Measurements from ENCODE around the gene CNOT8. TPM values are rescaled to one million over a fixed set of nuclear protein-coding genes. Genes with fewer than 3 reads are reported as not detected.
"Not testable (repeated sequence)": the region's sequence is repeated elsewhere in the genome, so short reads cannot be mapped to it uniquely, and the experiment has no call there.

Gene CNOT8
- total RNA-seq, 1 experiment from 2014 or later, result 45.9 TPM

DNA sequence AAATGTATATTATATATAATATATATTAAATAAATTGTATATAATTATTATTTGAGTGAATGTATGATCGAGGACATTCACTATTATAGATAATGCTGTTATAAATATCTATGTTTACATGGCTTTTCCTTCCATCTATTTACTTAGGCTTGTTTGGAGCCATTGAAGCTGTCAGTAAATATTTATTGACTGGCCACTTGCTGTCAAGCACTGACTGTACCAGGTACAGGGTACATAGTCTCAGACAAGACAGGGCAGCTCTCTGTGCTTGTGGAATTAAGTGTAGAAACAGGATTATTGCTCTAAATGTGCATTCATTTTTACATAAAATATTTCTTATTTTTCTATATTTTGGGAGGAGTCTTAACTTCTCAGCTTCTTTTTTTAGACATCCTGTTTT lies 24.4 kb upstream of the CNOT8 start:
- Histone ChIP-seq H3K36me3 (ENCODE audit: control insufficient read depth, insufficient read depth, low read length) (peaks cover 3% of the 10 kb centered on the region), H3K9me3 (ENCODE audit: control insufficient read depth, insufficient read depth, low read depth, low read length) (no peaks in the 10 kb centered on the region), H3K27me3 (ENCODE audit: control insufficient read depth, insufficient read depth, low read length) (no peaks in the 10 kb centered on the region), H3K4me3 (ENCODE audit: low read depth in 2 of 2, low read length in 2 of 2) (no peak overlapping the region), H3K27ac (ENCODE audit: low read length) (no peak overlapping the region), H3K4me1 (ENCODE audit: control insufficient read depth, insufficient read depth, low read length) (peaks cover 6% of the 10 kb centered on the region; the same call in 1 of the 2 replicates)
- ChIA-PET POLR2A (no interaction called here), CTCF (no interaction called here)
- ATAC-seq (no peak), DNase-seq (ENCODE audit: low read depth, low spot score) (no peak)
- no TSS peak for BruUV-seq (replicated peaks)
- TF ChIP-seq POLR2AphosphoS5 (IDR thresholded peaks at IDR 0.05; ENCODE audit: low read depth, low read length) (no peak), TCF7L2 (IDR thresholded peaks at IDR 0.05; ENCODE audit: low read depth, low read length) (no peak), SIN3A (IDR thresholded peaks at IDR 0.05; ENCODE audit: borderline replicate concordance, insufficient read depth, low read depth, low read length) (no peak)
- TF ChIP-seq, protein P1, sequence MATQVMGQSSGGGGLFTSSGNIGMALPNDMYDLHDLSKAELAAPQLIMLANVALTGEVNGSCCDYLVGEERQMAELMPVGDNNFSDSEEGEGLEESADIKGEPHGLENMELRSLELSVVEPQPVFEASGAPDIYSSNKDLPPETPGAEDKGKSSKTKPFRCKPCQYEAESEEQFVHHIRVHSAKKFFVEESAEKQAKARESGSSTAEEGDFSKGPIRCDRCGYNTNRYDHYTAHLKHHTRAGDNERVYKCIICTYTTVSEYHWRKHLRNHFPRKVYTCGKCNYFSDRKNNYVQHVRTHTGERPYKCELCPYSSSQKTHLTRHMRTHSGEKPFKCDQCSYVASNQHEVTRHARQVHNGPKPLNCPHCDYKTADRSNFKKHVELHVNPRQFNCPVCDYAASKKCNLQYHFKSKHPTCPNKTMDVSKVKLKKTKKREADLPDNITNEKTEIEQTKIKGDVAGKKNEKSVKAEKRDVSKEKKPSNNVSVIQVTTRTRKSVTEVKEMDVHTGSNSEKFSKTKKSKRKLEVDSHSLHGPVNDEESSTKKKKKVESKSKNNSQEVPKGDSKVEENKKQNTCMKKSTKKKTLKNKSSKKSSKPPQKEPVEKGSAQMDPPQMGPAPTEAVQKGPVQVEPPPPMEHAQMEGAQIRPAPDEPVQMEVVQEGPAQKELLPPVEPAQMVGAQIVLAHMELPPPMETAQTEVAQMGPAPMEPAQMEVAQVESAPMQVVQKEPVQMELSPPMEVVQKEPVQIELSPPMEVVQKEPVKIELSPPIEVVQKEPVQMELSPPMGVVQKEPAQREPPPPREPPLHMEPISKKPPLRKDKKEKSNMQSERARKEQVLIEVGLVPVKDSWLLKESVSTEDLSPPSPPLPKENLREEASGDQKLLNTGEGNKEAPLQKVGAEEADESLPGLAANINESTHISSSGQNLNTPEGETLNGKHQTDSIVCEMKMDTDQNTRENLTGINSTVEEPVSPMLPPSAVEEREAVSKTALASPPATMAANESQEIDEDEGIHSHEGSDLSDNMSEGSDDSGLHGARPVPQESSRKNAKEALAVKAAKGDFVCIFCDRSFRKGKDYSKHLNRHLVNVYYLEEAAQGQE (IDR thresholded peaks at IDR 0.05; ENCODE audit: insufficient read depth in 1 of 2, low read depth in 2 of 2, low read length in 1 of 2), result no peak
- TF ChIP-seq, protein P2, sequence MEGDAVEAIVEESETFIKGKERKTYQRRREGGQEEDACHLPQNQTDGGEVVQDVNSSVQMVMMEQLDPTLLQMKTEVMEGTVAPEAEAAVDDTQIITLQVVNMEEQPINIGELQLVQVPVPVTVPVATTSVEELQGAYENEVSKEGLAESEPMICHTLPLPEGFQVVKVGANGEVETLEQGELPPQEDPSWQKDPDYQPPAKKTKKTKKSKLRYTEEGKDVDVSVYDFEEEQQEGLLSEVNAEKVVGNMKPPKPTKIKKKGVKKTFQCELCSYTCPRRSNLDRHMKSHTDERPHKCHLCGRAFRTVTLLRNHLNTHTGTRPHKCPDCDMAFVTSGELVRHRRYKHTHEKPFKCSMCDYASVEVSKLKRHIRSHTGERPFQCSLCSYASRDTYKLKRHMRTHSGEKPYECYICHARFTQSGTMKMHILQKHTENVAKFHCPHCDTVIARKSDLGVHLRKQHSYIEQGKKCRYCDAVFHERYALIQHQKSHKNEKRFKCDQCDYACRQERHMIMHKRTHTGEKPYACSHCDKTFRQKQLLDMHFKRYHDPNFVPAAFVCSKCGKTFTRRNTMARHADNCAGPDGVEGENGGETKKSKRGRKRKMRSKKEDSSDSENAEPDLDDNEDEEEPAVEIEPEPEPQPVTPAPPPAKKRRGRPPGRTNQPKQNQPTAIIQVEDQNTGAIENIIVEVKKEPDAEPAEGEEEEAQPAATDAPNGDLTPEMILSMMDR (IDR thresholded peaks at IDR 0.05), result no peak
- intact Hi-C loops (cut with micrococcal nuclease; ENCODE audit: unreplicated experiment) (no loop called here), in situ Hi-C loops (cut with HindIII; ENCODE audit: low pct_unique_long_range_greater_than_20kb, low sequenced_read_pairs) (no loop called here)

DNA sequence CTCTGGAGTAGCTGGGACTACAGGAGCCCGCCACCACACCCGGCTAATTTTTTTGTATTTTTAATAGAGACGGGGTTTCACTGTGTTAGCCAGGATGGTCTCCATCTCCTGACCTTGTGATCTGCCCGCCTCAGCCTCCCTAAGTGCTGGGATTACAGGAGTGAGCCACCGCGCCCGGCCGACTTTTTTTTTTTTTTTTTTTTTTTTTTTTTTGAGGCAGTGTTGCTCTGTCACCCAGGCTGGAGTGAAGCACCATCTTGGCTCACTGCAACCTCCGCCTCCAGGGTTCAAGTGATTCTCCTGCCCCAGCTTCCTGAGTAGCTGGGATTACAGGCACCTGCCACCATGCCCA lies 22.8 kb upstream of the CNOT8 start:
- H3K4me1 ChIP-seq (ENCODE audit: control insufficient read depth, insufficient read depth, low read length); CTCF ChIA-PET; H3K36me3 ChIP-seq (ENCODE audit: control insufficient read depth, insufficient read depth, low read length); POLR2A ChIA-PET; BruUV-seq (replicated peaks); ATAC-seq; H3K4me3 ChIP-seq (ENCODE audit: low read depth in 2 of 2, low read length in 2 of 2); H3K9me3 ChIP-seq (ENCODE audit: control insufficient read depth, insufficient read depth, low read depth, low read length); in situ Hi-C loops (cut with HindIII; ENCODE audit: low pct_unique_long_range_greater_than_20kb, low sequenced_read_pairs); H3K27me3 ChIP-seq (ENCODE audit: control insufficient read depth, insufficient read depth, low read length); DNase-seq (ENCODE audit: low read depth, low spot score); H3K27ac ChIP-seq (ENCODE audit: low read length); intact Hi-C loops (cut with micrococcal nuclease; ENCODE audit: unreplicated experiment): not testable (repeated sequence)

DNA sequence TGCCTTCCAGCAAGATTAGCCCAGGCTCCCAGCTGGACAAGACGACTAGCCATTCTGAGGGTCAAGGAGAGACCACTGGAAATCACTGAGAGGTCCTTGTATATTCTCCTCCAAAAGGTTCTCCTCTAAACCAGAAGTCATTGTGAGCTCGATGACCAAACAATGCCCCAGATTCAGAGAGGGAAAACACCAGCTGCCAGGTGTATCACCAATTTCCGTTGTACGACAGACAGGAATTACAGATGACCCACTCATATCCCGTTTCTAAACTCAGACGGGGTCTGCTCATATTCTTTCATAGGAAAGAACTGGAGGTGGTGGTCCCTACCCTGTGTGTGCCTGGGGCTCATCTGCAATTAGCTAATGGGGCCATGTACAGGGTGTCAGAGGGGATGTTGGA lies 22.2 kb upstream of the CNOT8 start:
- in situ Hi-C loops (cut with HindIII; ENCODE audit: low pct_unique_long_range_greater_than_20kb, low sequenced_read_pairs), result no loop called here
- ChIA-PET POLR2A (no interaction called here), CTCF (no interaction called here)

More for the DNA sequence above, 22.2 kb upstream of the CNOT8 start:
- no peak for TF ChIP-seq TCF7L2 (IDR thresholded peaks at IDR 0.05; ENCODE audit: low read depth, low read length)
- TF ChIP-seq, protein P1 (IDR thresholded peaks at IDR 0.05; ENCODE audit: insufficient read depth in 1 of 2, low read depth in 2 of 2, low read length in 1 of 2), result no peak
- TF ChIP-seq SIN3A (IDR thresholded peaks at IDR 0.05; ENCODE audit: borderline replicate concordance, insufficient read depth, low read depth, low read length), result no peak
- no peak for TF ChIP-seq POLR2AphosphoS5 (IDR thresholded peaks at IDR 0.05; ENCODE audit: low read depth, low read length)
- TF ChIP-seq, protein P2 (IDR thresholded peaks at IDR 0.05), result no peak
- no peak for DNase-seq (ENCODE audit: low read depth, low spot score)
- Histone ChIP-seq H3K27me3 (ENCODE audit: control insufficient read depth, insufficient read depth, low read length) (no peaks in the 10 kb centered on the region), H3K36me3 (ENCODE audit: control insufficient read depth, insufficient read depth, low read length) (peaks cover 3% of the 10 kb centered on the region), H3K9me3 (ENCODE audit: control insufficient read depth, insufficient read depth, low read depth, low read length) (no peaks in the 10 kb centered on the region), H3K27ac (ENCODE audit: low read length) (no peak overlapping the region), H3K4me1 (ENCODE audit: control insufficient read depth, insufficient read depth, low read length) (peaks cover 6% of the 10 kb centered on the region; the same call in 1 of the 2 replicates), H3K4me3 (ENCODE audit: low read depth in 2 of 2, low read length in 2 of 2) (no peak overlapping the region)
- no peak for ATAC-seq
- BruUV-seq (replicated peaks), result no TSS peak
- intact Hi-C loops (cut with micrococcal nuclease; ENCODE audit: unreplicated experiment), result no loop called here

All from Panc1 (cell line).